ENCODE results near the gene KCNQ1OT1.

The KCNQ1OT1 gene

GRCh38 chr11:2736577-2737225, 36.9 kb upstream of the KCNQ1OT1 start:
- peaks cover 31 to 37% of the 10 kb centered on the region in 2 donors for H3K4me1 ChIP-seq (ENCODE audit: control insufficient read depth in 1 of 2, insufficient read depth in 2 of 2, low read length in 2 of 2)
- H3K9ac ChIP-seq (ENCODE audit: low read depth in 1 of 2, low read length in 2 of 2): no peak overlapping the region
- no peak overlapping the region for H3K27ac ChIP-seq (ENCODE audit: low read depth, low read length)
- no peaks in the 10 kb centered on the region for H3K9me3 ChIP-seq (ENCODE audit: control insufficient read depth in 1 of 2, low read length in 2 of 2)
- no peaks in the 10 kb centered on the region for H3K36me3 ChIP-seq (ENCODE audit: control insufficient read depth in 1 of 2, insufficient read depth in 2 of 2, low read length in 2 of 2)
- no peak overlapping the region for H3K4me3 ChIP-seq (ENCODE audit: low read depth in 1 of 2, low read length in 2 of 2)
- H3K27me3 ChIP-seq (ENCODE audit: control insufficient read depth in 1 of 2, insufficient read depth in 2 of 2, low read length in 2 of 2): no peaks in the 10 kb centered on the region

DNA sequence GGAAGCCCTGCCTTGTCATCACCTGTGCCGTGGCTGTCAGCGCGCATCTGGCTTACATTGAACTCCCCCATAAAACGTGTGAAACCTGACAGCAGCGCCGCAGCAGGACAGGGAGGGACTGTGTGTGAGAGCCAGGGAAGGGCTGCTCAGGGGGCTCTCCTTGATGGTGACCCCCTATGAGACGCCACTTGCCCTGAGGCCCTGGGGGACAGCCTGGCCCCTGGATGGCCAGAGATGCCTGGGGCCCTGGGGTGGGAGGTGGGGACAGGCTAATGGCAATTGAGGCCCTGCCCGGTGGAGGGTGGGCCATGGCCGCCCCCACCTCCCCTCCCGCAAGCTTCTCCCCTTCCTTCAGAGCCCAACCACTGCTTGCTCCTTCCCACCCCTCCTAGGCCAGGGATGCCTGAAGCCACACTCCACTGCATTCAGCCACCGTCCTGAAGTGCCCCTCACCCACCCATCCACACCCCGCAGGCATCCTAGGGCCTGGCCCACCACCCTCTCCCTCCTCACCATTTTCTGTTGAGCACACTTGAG, 35.3 kb upstream of the KCNQ1OT1 start:
- Histone ChIP-seq H3K36me3 (ENCODE audit: control insufficient read depth in 1 of 2, insufficient read depth in 2 of 2, low read length in 2 of 2) (no peaks in the 10 kb centered on the region), H3K27ac (ENCODE audit: low read depth, low read length) (no peak overlapping the region), H3K4me3 (ENCODE audit: low read depth in 1 of 2, low read length in 2 of 2) (no peak overlapping the region), H3K4me1 (ENCODE audit: control insufficient read depth in 1 of 2, insufficient read depth in 2 of 2, low read length in 2 of 2) (peaks cover 31 to 32% of the 10 kb centered on the region in 2 donors), H3K9me3 (ENCODE audit: control insufficient read depth in 1 of 2, low read length in 2 of 2) (no peaks in the 10 kb centered on the region), H3K27me3 (ENCODE audit: control insufficient read depth in 1 of 2, insufficient read depth in 2 of 2, low read length in 2 of 2) (no peaks in the 10 kb centered on the region), H3K9ac (ENCODE audit: low read depth in 1 of 2, low read length in 2 of 2) (no peak overlapping the region)

- Histone ChIP-seq H3K4me3 (ENCODE audit: low read depth in 1 of 2, low read length in 2 of 2) (no peak overlapping the region), H3K9ac (ENCODE audit: low read depth in 1 of 2, low read length in 2 of 2) (no peak overlapping the region), H3K9me3 (ENCODE audit: control insufficient read depth in 1 of 2, low read length in 2 of 2) (no peaks in the 10 kb centered on the region), H3K27me3 (ENCODE audit: control insufficient read depth in 1 of 2, insufficient read depth in 2 of 2, low read length in 2 of 2) (no peaks in the 10 kb centered on the region), H3K36me3 (ENCODE audit: control insufficient read depth in 1 of 2, insufficient read depth in 2 of 2, low read length in 2 of 2) (no peaks in the 10 kb centered on the region), H3K4me1 (ENCODE audit: control insufficient read depth in 1 of 2, insufficient read depth in 2 of 2, low read length in 2 of 2) (peaks cover 25 to 28% of the 10 kb centered on the region in 2 donors), H3K27ac (ENCODE audit: low read depth, low read length) (no peak overlapping the region)
Observed at GRCh38 chr11:2734181-2735052, 34.6 kb upstream of the KCNQ1OT1 start.

DNA sequence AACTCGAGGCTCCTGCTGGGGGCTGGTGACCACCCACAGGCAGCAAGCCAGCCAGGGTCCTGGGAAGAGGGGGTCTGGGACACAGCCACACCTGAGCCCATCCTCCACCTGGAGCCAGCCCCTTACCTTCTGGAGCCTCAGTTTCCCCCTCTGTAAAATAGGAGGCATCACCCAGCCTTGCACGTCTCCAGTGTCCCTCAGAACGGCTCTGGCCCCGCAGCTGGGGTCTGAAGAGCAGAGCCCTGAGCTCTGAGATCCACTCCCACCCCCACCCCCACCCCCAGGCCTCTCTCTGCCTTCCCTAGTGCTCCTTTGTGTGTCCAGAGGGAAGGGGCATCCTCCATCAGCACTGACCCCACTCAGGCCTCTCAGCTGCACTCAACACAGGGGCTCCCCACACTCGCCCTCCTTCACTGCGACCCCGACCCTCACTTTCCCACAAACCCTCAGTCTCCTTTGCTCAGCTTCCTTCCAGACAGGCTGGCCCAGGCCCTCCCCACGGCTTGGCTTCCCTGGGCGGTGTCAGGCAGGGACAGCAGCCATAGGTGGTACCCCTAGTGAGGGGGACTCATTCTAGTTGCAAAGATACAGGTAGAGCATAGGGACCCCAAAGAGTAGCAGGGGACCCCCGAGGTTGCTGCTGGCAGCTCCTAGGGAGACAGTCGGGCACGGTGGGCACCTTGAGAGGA, 33.3 kb upstream of the KCNQ1OT1 start:
- no peak overlapping the region for H3K27ac ChIP-seq (ENCODE audit: low read depth, low read length)
- no peak overlapping the region for H3K9ac ChIP-seq (ENCODE audit: low read depth in 1 of 2, low read length in 2 of 2)
- H3K4me3 ChIP-seq (ENCODE audit: low read depth in 1 of 2, low read length in 2 of 2): no peak overlapping the region
- peaks cover 28 to 32% of the 10 kb centered on the region in 2 donors for H3K4me1 ChIP-seq (ENCODE audit: control insufficient read depth in 1 of 2, insufficient read depth in 2 of 2, low read length in 2 of 2)
- no peaks in the 10 kb centered on the region for H3K36me3 ChIP-seq (ENCODE audit: control insufficient read depth in 1 of 2, insufficient read depth in 2 of 2, low read length in 2 of 2)
- H3K9me3 ChIP-seq (ENCODE audit: control insufficient read depth in 1 of 2, low read length in 2 of 2): no peaks in the 10 kb centered on the region
- no peaks in the 10 kb centered on the region for H3K27me3 ChIP-seq (ENCODE audit: control insufficient read depth in 1 of 2, insufficient read depth in 2 of 2, low read length in 2 of 2)

GRCh38 chr11:2732261-2732939, 32.6 kb upstream of the KCNQ1OT1 start:
- H3K4me1 ChIP-seq (ENCODE audit: control insufficient read depth in 1 of 2, insufficient read depth in 2 of 2, low read length in 2 of 2): peaks cover 27 to 30% of the 10 kb centered on the region in 2 donors
- no peak overlapping the region for H3K9ac ChIP-seq (ENCODE audit: low read depth in 1 of 2, low read length in 2 of 2)
- no peak overlapping the region for H3K27ac ChIP-seq (ENCODE audit: low read depth, low read length)
- no peaks in the 10 kb centered on the region for H3K9me3 ChIP-seq (ENCODE audit: control insufficient read depth in 1 of 2, low read length in 2 of 2)
- H3K4me3 ChIP-seq (ENCODE audit: low read depth in 1 of 2, low read length in 2 of 2): no peak overlapping the region
- no peaks in the 10 kb centered on the region for H3K36me3 ChIP-seq (ENCODE audit: control insufficient read depth in 1 of 2, insufficient read depth in 2 of 2, low read length in 2 of 2)
- H3K27me3 ChIP-seq (ENCODE audit: control insufficient read depth in 1 of 2, insufficient read depth in 2 of 2, low read length in 2 of 2): no peaks in the 10 kb centered on the region

DNA sequence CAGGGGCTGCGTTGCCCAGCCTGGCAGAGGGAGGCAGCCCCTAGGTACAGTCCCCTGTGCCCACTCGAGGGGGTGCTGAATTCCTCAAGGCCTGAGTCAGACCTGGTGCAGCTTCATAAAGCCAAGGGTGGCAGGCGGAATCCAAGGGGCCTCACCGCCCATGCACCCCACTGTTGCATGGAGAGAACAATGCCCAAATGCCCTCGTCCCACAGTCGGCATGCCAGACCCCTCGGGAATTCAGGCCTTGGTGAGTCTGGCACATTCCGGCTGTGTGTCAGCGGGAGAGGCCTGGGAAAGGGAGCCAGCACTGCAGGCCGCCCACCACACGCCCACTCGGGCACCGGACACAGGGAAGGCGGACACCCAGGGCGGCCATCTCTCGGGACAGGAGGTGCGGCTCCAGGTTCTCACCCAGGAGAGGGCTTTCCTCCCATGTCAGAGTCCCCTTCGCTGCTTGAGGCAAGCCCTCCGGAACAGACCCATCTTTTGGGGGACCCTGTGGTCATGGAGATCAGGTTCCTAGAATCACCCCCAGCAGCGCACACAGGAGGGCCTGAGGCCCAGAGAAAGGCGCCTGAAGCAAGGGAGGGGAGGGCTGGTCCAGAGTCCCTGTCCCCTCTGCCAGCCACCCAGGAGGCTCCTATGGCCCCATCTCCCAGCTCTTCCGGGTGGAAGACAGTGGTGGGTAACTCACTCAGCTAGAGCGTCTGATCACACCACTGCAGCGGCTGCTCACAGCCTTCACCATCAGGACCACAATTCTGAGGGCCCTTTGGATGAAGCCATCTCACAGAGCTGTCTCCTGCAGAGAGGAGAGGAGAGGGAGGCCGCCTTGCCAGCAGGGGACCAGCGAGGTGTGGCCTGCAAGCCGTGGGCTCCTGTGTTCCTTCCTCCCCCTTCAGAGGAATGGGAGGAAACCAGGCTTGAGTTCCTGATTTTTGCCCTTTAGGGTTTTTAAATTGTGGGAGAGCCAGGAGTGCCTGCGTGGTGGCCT, 31.6 kb upstream of the KCNQ1OT1 start:
- no peak overlapping the region for H3K4me3 ChIP-seq (ENCODE audit: low read depth in 1 of 2, low read length in 2 of 2)
- peaks cover 18 to 22% of the 10 kb centered on the region in 2 donors for H3K4me1 ChIP-seq (ENCODE audit: control insufficient read depth in 1 of 2, insufficient read depth in 2 of 2, low read length in 2 of 2)
- no peaks in the 10 kb centered on the region for H3K36me3 ChIP-seq (ENCODE audit: control insufficient read depth in 1 of 2, insufficient read depth in 2 of 2, low read length in 2 of 2)
- H3K27me3 ChIP-seq (ENCODE audit: control insufficient read depth in 1 of 2, insufficient read depth in 2 of 2, low read length in 2 of 2): no peaks in the 10 kb centered on the region
- no peak overlapping the region for H3K27ac ChIP-seq (ENCODE audit: low read depth, low read length)
- no peaks in the 10 kb centered on the region for H3K9me3 ChIP-seq (ENCODE audit: control insufficient read depth in 1 of 2, low read length in 2 of 2)
- H3K9ac ChIP-seq (ENCODE audit: low read depth in 1 of 2, low read length in 2 of 2): no peak overlapping the region

DNA sequence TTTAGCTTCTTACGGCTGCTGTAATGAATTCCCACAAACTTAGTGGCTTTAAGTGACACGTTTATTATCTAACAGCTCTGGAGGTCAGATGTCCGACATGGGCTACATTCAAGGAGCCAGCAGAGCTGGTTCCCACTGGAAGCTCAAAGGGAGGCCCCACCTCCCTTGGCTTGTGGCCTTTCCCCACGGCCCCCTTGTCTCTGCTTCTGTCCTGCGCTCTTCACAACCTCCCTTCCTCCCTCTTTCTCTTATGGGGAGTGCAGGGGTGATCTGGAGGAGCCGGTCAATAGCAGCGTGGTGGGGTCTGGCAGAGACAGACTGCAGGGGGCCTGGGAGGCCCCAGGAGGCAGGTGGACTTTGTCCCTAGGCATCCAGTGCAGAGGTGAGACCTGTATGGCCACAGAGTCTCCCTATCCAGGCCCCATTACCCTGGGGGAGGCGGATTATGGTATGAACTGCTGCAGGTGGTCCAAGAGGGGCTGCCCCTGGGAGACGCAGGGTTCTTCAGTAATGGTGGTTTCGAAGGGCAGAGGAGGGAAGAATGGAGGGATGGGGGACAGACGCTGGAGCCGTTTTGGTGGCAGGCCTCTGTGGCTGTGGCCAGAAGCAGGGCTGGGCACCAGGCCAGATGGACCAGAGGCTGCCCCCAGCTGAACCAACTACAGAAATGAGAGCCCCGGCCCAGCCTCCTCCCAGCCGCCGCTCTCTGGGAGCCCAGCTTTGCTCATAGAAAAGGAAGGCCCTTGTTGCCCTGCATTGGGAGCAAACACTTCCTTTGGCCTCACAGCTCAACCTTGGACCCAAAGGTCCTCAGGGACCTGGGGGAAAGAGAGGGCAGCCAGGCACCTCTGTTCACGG, 30.7 kb upstream of the KCNQ1OT1 start:
- Histone ChIP-seq H3K9me3 (ENCODE audit: control insufficient read depth in 1 of 2, low read length in 2 of 2) (no peaks in the 10 kb centered on the region), H3K4me1 (ENCODE audit: control insufficient read depth in 1 of 2, insufficient read depth in 2 of 2, low read length in 2 of 2) (peaks cover 20 to 21% of the 10 kb centered on the region in 2 donors), H3K9ac (ENCODE audit: low read depth in 1 of 2, low read length in 2 of 2) (no peak overlapping the region), H3K27me3 (ENCODE audit: control insufficient read depth in 1 of 2, insufficient read depth in 2 of 2, low read length in 2 of 2) (no peaks in the 10 kb centered on the region), H3K4me3 (ENCODE audit: low read depth in 1 of 2, low read length in 2 of 2) (no peak overlapping the region), H3K36me3 (ENCODE audit: control insufficient read depth in 1 of 2, insufficient read depth in 2 of 2, low read length in 2 of 2) (no peaks in the 10 kb centered on the region), H3K27ac (ENCODE audit: low read depth, low read length) (no peak overlapping the region)

- Histone ChIP-seq H3K4me3 (ENCODE audit: low read depth in 1 of 2, low read length in 2 of 2) (no peak overlapping the region), H3K27ac (ENCODE audit: low read depth, low read length) (no peak overlapping the region), H3K9me3 (ENCODE audit: control insufficient read depth in 1 of 2, low read length in 2 of 2) (no peaks in the 10 kb centered on the region), H3K4me1 (ENCODE audit: control insufficient read depth in 1 of 2, insufficient read depth in 2 of 2, low read length in 2 of 2) (peaks cover 27% of the 10 kb centered on the region in 2 donors), H3K27me3 (ENCODE audit: control insufficient read depth in 1 of 2, insufficient read depth in 2 of 2, low read length in 2 of 2) (no peaks in the 10 kb centered on the region), H3K36me3 (ENCODE audit: control insufficient read depth in 1 of 2, insufficient read depth in 2 of 2, low read length in 2 of 2) (no peaks in the 10 kb centered on the region), H3K9ac (ENCODE audit: low read depth in 1 of 2, low read length in 2 of 2) (no peak overlapping the region)
Observed at GRCh38 chr11:2729841-2730240, 30.0 kb upstream of the KCNQ1OT1 start.

Data from duodenal mucosa (tissue), 2 donors.